GM23338 (cell line): ENCODE measurements around the gene LDB3. TPM values are rescaled to one million over a fixed set of nuclear protein-coding genes. Genes with fewer than 3 reads are reported as not detected.
A peak's percentile ranks its signal among the peaks of the same experiment; 100 is the strongest.

ENCODE experiments used
- ATAC-seq: fragments of 200-7000 bp; cut with Tn5 transposase; 3 replicates; pipeline ENCODE4 v1.9.1; 2020
- DNase-seq: peaks from one replicate; pipeline ENCODE4 v3.0.0-alpha.2; 2015; ENCODE audit warnings: low spot score
- H2AFZ ChIP-seq: fragments of 200-600 bp; sonication (generic); 2 replicates; pipeline ENCODE4 v1.8.0; 2016; ENCODE audit warnings: antibody characterized with exemption, mild to moderate bottlenecking, moderate library complexity
- H3F3A ChIP-seq: fragments of 200-600 bp; sonication (generic); replicated peaks from 2 replicates; pipeline ENCODE4 v1.8.0; 2017; ENCODE audit warnings: antibody characterized with exemption, mixed run types, low read depth
- H3K27ac ChIP-seq: fragments of 200-600 bp; sonication (generic); 2 replicates; pipeline ENCODE4 v1.6.1; 2016; ENCODE audit warnings: low read depth
- H3K27me3 ChIP-seq: fragments of 200-600 bp; sonication (generic); 2 replicates; pipeline ENCODE4 v1.8.0; 2016; ENCODE audit warnings: mild to moderate bottlenecking, mixed run types, moderate library complexity; ENCODE audit not compliant: insufficient read depth
- H3K36me3 ChIP-seq: fragments of 200-600 bp; sonication (generic); 2 replicates; pipeline ENCODE4 v1.8.0; 2016; ENCODE audit warnings: mild to moderate bottlenecking; ENCODE audit not compliant: insufficient read depth
- H3K4me1 ChIP-seq: fragments of 200-600 bp; sonication (generic); 2 replicates; pipeline ENCODE4 v1.8.0; 2016; ENCODE audit warnings: mild to moderate bottlenecking, moderate library complexity; ENCODE audit not compliant: insufficient read depth
- H3K4me2 ChIP-seq: fragments of 200-600 bp; sonication (generic); 2 replicates; pipeline ENCODE4 v1.7.1; 2017; ENCODE audit warnings: mixed run types
- H3K4me3 ChIP-seq: fragments of 200-600 bp; sonication (generic); 2 replicates; pipeline ENCODE4 v1.6.1; 2016; ENCODE audit warnings: mixed run types
- H3K79me2 ChIP-seq: fragments of 200-600 bp; sonication (generic); replicated peaks from 2 replicates; pipeline ENCODE4 v1.8.0; 2017; ENCODE audit warnings: mild to moderate bottlenecking; ENCODE audit not compliant: insufficient read depth
- H3K9me2 ChIP-seq: fragments of 200-600 bp; sonication (generic); 2 replicates; pipeline ENCODE4 v1.8.0; 2017; ENCODE audit not compliant: insufficient read depth
- H4K20me1 ChIP-seq: fragments of 200-600 bp; sonication (generic); replicated peaks from 2 replicates; pipeline ENCODE4 v1.8.0; 2017; ENCODE audit warnings: mild to moderate bottlenecking; ENCODE audit not compliant: insufficient read depth
- H3K27ac Mint-ChIP-seq: 2 replicates; pipeline ENCODE4 v1.8.0; 2020; ENCODE audit warnings: inconsistent platforms, mild to moderate bottlenecking, moderate library complexity, mixed read lengths
- H3K27me3 Mint-ChIP-seq: 3 replicates; pipeline ENCODE4 v1.8.0; 2022; ENCODE audit warnings: low read depth, mild to moderate bottlenecking, moderate library complexity, mixed read lengths, inconsistent platforms; ENCODE audit not compliant: insufficient read depth, poor library complexity
- H3K36me3 Mint-ChIP-seq: 3 replicates; pipeline ENCODE4 v1.8.0; 2021; ENCODE audit warnings: low read depth, mild to moderate bottlenecking, inconsistent platforms, moderate library complexity, mixed read lengths
- H3K4me1 Mint-ChIP-seq: 3 replicates; pipeline ENCODE4 v1.8.0; 2020; ENCODE audit warnings: mild to moderate bottlenecking, inconsistent platforms, mixed read lengths
- H3K4me3 Mint-ChIP-seq: 3 replicates; pipeline ENCODE4 v1.8.0; 2021; ENCODE audit warnings: moderate library complexity, mild to moderate bottlenecking, inconsistent platforms, mixed read lengths
- H3K9me3 Mint-ChIP-seq: 3 replicates; pipeline ENCODE4 v1.8.0; 2020; ENCODE audit warnings: moderate library complexity, mild to moderate bottlenecking, inconsistent platforms, mixed read lengths
- CREB1 ChIP-seq: fragments of 250-450 bp; sonication (Bioruptor Pico); IDR thresholded peaks from 2 replicates; pipeline ENCODE4 v1.5.0; 2020; ENCODE audit warnings: low read depth, mild to moderate bottlenecking, moderate library complexity
- EZH2 ChIP-seq: fragments of 200-600 bp; sonication (generic); IDR thresholded peaks from one replicate; pipeline ENCODE4 v1.8.0; 2017; ENCODE audit warnings: antibody characterized with exemption, mild to moderate bottlenecking, low read depth; ENCODE audit not compliant: unreplicated experiment
- EZH2phosphoT487 ChIP-seq: fragments of 200-600 bp; sonication (generic); IDR thresholded peaks from one replicate; pipeline ENCODE4 v1.8.1; 2018; ENCODE audit warnings: antibody characterized with exemption; ENCODE audit not compliant: unreplicated experiment
- JUNB ChIP-seq: IDR thresholded peaks from one replicate; pipeline ENCODE4 v1.6.1; 2016; ENCODE audit warnings: antibody characterized with exemption; ENCODE audit not compliant: unreplicated experiment
- NANOG ChIP-seq: IDR thresholded peaks from 2 replicates; pipeline ENCODE4 v1.6.1; 2016; ENCODE audit warnings: antibody characterized with exemption, borderline replicate concordance
- POLR2AphosphoS5 ChIP-seq: IDR thresholded peaks from 2 replicates; pipeline ENCODE4 v1.6.1; 2016; ENCODE audit warnings: antibody characterized with exemption, low read depth
- STAT1 ChIP-seq: IDR thresholded peaks from one replicate; pipeline ENCODE4 v1.6.1; 2016; ENCODE audit warnings: antibody characterized with exemption; ENCODE audit not compliant: unreplicated experiment
- ZNF114 ChIP-seq: fragments of 250-450 bp; sonication (Bioruptor Pico); IDR thresholded peaks from 2 replicates; pipeline ENCODE4 v1.5.0; 2020; ENCODE audit warnings: mild to moderate bottlenecking, moderate library complexity
- ZNF331 ChIP-seq: fragments of 250-450 bp; sonication (Bioruptor Pico); IDR thresholded peaks from 2 replicates; pipeline ENCODE4 v1.5.0; 2020; ENCODE audit warnings: low read depth, mild to moderate bottlenecking, moderate library complexity
- polyA plus RNA-seq: library from polyadenylated mRNA; unstranded; fragments of >200 nt; fragmentation: Nextera tagmentation; extraction: Ambion mirVana; gene quantifications from 2 replicates; pipeline ENCODE4 v1.2.1, GENCODE V29; 2016
- total RNA-seq: library from RNA; depleted of rRNA; stranded (reverse); fragments of >200 nt; shearing (Covaris generic); gene quantifications from 2 replicates; pipeline ENCODE4 v1.2.3, GENCODE V29; 2014
- TF ChIP-seq, protein P1 (sequence below): fragments of 250-450 bp; sonication (Bioruptor Pico); IDR thresholded peaks from 2 replicates; pipeline ENCODE4 v1.5.0; 2020; ENCODE audit warnings: mild to moderate bottlenecking, moderate library complexity
- TF ChIP-seq, protein P2 (sequence below), 2 experiments: fragments of 200-600 bp in 1 of 2; sonication (generic) in 1 of 2; conservative IDR thresholded peaks; 2 replicates each; pipeline versions ENCODE4 v1.5.1 to v1.6.1; 2016 to 2017; ENCODE audit warnings: antibody characterized with exemption in 2 of 2, low read depth in 2 of 2, mild to moderate bottlenecking in 2 of 2, moderate library complexity in 1 of 2
- TF ChIP-seq, protein P3 (sequence below): IDR thresholded peaks from one replicate; pipeline ENCODE4 v1.6.1; 2018; ENCODE audit warnings: antibody characterized with exemption; ENCODE audit not compliant: unreplicated experiment
- TF ChIP-seq, protein P4 (sequence below): IDR thresholded peaks from 2 replicates; pipeline ENCODE4 v1.6.1; 2016; ENCODE audit warnings: antibody characterized with exemption

Gene LDB3
- total and polyA plus RNA-seq, 2 experiments from 2014 or later, result 0.14 to 0.16 TPM

DNA sequence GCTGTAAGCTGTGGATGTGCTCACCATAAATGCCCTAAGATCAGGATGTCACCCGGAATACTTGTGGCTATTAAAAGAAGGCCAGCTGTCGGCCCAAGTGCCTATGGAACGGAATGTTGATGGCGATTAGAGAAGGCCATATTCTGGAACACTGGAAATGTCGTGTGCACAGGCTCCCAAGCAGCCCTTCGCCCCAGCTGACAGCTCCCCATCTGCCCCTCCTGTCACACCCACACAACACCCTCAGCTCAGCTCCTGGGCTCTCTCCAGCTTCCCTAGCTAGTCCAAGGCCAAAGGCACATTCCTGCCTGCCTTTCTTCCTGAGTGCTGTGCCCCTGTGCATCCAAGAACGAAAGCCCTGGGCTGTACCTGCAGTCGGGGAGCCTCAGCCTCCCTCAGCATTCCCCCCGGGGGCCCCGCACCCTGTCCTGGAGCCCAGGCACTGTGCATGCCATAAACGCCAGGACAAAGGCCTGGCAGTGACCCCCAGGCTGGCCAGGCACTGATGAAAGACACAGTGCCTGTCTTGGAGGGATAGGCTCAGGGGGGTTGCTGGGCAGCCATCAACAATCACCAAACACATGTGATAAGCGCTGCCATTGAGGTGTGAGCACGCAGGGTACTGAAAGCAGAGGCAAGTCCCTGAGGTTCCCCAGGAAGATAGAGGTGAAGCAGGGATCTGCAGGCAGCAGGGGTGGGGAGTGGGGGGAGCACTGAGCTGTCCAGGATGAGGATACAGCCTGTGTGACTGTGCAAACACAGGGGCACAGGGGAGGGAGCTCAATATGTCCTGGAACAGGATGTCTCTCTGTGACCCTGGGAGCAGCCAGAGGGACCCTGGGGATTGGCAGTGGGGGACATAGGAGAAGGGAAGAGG lies 3.7 kb upstream of the LDB3 start:
- Mint-ChIP-seq H3K27me3 (peaks cover 9% of the 10 kb centered on the region), H3K27ac (no peak overlapping the region), H3K36me3 (no peaks in the 10 kb centered on the region), H3K4me3 (no peak overlapping the region), H3K4me1 (peaks cover 21% of the 10 kb centered on the region), H3K9me3 (no peaks in the 10 kb centered on the region)
- no peak for DNase-seq
- Histone ChIP-seq H3K27ac (no peak overlapping the region), H3K36me3 (no peaks in the 10 kb centered on the region), H2AFZ (peak overlapping the region; percentile 32; the same call in 1 of the 2 replicates), H3K79me2 (no peaks in the 10 kb centered on the region), H3K27me3 (no peaks in the 10 kb centered on the region), H3K4me1 (no peaks in the 10 kb centered on the region), H4K20me1 (no peaks in the 10 kb centered on the region), H3K4me2 (no peak overlapping the region), H3F3A (no peaks in the 10 kb centered on the region), H3K4me3 (no peak overlapping the region), H3K9me2 (no peaks in the 10 kb centered on the region)
- ATAC-seq, result no peak
- TF ChIP-seq ZNF331 (CRISPR knock-in tag) (no peak), ZNF114 (CRISPR knock-in tag) (no peak), CREB1 (CRISPR knock-in tag) (no peak), STAT1 (no peak), NANOG (no peak), EZH2phosphoT487 (no peak), JUNB (no peak), EZH2 (no peak), POLR2AphosphoS5 (no peak)
- TF ChIP-seq, protein P1, sequence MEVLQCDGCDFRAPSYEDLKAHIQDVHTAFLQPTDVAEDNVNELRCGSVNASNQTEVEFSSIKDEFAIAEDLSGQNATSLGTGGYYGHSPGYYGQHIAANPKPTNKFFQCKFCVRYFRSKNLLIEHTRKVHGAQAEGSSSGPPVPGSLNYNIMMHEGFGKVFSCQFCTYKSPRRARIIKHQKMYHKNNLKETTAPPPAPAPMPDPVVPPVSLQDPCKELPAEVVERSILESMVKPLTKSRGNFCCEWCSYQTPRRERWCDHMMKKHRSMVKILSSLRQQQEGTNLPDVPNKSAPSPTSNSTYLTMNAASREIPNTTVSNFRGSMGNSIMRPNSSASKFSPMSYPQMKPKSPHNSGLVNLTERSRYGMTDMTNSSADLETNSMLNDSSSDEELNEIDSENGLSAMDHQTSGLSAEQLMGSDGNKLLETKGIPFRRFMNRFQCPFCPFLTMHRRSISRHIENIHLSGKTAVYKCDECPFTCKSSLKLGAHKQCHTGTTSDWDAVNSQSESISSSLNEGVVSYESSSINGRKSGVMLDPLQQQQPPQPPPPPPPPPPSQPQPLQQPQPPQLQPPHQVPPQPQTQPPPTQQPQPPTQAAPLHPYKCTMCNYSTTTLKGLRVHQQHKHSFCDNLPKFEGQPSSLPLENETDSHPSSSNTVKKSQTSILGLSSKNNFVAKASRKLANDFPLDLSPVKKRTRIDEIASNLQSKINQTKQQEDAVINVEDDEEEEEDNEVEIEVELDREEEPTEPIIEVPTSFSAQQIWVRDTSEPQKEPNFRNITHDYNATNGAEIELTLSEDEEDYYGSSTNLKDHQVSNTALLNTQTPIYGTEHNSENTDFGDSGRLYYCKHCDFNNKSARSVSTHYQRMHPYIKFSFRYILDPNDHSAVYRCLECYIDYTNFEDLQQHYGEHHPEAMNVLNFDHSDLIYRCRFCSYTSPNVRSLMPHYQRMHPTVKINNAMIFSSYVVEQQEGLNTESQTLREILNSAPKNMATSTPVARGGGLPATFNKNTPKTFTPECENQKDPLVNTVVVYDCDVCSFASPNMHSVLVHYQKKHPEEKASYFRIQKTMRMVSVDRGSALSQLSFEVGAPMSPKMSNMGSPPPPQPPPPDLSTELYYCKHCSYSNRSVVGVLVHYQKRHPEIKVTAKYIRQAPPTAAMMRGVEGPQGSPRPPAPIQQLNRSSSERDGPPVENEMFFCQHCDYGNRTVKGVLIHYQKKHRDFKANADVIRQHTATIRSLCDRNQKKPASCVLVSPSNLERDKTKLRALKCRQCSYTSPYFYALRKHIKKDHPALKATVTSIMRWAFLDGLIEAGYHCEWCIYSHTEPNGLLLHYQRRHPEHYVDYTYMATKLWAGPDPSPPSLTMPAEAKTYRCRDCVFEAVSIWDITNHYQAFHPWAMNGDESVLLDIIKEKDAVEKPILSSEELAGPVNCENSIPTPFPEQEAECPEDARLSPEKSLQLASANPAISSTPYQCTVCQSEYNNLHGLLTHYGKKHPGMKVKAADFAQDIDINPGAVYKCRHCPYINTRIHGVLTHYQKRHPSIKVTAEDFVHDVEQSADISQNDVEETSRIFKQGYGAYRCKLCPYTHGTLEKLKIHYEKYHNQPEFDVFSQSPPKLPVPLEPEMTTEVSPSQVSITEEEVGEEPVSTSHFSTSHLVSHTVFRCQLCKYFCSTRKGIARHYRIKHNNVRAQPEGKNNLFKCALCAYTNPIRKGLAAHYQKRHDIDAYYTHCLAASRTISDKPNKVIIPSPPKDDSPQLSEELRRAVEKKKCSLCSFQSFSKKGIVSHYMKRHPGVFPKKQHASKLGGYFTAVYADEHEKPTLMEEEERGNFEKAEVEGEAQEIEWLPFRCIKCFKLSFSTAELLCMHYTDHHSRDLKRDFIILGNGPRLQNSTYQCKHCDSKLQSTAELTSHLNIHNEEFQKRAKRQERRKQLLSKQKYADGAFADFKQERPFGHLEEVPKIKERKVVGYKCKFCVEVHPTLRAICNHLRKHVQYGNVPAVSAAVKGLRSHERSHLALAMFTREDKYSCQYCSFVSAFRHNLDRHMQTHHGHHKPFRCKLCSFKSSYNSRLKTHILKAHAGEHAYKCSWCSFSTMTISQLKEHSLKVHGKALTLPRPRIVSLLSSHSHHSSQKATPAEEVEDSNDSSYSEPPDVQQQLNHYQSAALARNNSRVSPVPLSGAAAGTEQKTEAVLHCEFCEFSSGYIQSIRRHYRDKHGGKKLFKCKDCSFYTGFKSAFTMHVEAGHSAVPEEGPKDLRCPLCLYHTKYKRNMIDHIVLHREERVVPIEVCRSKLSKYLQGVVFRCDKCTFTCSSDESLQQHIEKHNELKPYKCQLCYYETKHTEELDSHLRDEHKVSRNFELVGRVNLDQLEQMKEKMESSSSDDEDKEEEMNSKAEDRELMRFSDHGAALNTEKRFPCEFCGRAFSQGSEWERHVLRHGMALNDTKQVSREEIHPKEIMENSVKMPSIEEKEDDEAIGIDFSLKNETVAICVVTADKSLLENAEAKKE (CRISPR knock-in tag), result no peak
- TF ChIP-seq, protein P2, sequence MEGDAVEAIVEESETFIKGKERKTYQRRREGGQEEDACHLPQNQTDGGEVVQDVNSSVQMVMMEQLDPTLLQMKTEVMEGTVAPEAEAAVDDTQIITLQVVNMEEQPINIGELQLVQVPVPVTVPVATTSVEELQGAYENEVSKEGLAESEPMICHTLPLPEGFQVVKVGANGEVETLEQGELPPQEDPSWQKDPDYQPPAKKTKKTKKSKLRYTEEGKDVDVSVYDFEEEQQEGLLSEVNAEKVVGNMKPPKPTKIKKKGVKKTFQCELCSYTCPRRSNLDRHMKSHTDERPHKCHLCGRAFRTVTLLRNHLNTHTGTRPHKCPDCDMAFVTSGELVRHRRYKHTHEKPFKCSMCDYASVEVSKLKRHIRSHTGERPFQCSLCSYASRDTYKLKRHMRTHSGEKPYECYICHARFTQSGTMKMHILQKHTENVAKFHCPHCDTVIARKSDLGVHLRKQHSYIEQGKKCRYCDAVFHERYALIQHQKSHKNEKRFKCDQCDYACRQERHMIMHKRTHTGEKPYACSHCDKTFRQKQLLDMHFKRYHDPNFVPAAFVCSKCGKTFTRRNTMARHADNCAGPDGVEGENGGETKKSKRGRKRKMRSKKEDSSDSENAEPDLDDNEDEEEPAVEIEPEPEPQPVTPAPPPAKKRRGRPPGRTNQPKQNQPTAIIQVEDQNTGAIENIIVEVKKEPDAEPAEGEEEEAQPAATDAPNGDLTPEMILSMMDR (conservative IDR thresholded peaks at IDR 0.05; ENCODE audit: low read depth in 2 of 2), result no peak
- TF ChIP-seq, protein P3, sequence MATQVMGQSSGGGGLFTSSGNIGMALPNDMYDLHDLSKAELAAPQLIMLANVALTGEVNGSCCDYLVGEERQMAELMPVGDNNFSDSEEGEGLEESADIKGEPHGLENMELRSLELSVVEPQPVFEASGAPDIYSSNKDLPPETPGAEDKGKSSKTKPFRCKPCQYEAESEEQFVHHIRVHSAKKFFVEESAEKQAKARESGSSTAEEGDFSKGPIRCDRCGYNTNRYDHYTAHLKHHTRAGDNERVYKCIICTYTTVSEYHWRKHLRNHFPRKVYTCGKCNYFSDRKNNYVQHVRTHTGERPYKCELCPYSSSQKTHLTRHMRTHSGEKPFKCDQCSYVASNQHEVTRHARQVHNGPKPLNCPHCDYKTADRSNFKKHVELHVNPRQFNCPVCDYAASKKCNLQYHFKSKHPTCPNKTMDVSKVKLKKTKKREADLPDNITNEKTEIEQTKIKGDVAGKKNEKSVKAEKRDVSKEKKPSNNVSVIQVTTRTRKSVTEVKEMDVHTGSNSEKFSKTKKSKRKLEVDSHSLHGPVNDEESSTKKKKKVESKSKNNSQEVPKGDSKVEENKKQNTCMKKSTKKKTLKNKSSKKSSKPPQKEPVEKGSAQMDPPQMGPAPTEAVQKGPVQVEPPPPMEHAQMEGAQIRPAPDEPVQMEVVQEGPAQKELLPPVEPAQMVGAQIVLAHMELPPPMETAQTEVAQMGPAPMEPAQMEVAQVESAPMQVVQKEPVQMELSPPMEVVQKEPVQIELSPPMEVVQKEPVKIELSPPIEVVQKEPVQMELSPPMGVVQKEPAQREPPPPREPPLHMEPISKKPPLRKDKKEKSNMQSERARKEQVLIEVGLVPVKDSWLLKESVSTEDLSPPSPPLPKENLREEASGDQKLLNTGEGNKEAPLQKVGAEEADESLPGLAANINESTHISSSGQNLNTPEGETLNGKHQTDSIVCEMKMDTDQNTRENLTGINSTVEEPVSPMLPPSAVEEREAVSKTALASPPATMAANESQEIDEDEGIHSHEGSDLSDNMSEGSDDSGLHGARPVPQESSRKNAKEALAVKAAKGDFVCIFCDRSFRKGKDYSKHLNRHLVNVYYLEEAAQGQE, result no peak
- TF ChIP-seq, protein P4, sequence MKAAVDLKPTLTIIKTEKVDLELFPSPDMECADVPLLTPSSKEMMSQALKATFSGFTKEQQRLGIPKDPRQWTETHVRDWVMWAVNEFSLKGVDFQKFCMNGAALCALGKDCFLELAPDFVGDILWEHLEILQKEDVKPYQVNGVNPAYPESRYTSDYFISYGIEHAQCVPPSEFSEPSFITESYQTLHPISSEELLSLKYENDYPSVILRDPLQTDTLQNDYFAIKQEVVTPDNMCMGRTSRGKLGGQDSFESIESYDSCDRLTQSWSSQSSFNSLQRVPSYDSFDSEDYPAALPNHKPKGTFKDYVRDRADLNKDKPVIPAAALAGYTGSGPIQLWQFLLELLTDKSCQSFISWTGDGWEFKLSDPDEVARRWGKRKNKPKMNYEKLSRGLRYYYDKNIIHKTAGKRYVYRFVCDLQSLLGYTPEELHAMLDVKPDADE, result no peak
